NCI-H226 (cell line): Measurements from ENCODE around the gene FAM174C.

ENCODE experiments used
- DNase-seq: peaks from one replicate; pipeline ENCODE4 v3.0.0-alpha.2; 2015

Gene FAM174C

DNA sequence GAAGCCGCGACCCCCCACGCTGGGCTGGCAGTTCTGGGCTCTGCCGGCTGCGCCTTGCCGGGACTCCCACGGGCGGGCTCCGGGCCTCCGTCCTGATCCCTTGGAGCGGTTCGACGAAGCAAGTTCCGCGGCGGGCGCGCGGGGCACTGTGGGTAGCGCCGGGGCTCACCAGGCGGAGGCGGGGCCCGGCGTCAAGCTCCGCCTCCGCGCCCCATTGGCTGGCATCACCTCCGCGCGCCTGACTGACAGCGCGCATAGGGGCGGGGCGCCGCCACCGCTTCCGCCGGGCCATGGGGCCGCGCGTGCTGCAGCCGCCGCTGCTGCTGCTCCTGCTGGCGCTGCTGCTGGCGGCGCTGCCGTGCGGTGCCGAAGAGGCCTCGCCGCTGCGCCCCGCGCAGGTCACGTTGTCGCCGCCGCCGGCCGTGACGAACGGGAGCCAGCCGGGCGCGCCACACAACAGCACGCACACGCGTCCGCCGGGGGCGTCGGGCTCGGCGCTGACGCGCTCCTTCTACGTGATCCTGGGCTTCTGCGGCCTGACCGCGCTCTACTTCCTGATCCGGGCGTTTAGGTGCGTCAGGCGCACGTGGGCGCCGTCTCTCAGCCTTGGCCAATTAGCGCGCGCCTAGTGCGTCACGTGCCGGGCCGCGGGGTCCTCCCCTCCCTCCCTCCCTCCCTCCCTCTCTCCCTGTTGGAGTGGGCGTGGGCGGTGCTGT is at the start of gene FAM174C:
TSS of gene FAM174C (plus strand) at position 271 of the 716 bp plus-strand sequence. CDS start at position 291, 20 bp downstream.
- DNase-seq, result peak; percentile 96

DNA sequence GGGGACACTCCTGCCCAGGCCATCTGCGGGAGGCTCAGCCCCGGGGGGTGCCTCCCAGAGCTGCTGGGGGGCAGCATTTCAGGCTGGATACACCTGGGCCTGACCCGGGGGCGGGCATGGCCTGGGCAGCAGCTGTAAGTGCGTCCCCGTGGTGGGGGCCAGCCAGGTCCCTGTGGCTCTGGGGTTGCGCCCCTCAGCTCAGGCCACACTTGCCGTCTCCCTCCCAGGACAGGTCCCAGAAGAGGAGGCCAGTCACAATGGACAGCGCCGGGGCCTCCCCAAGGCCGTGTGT is 49.2 kb upstream of the FAM174C start:
- no peak for DNase-seq

DNA sequence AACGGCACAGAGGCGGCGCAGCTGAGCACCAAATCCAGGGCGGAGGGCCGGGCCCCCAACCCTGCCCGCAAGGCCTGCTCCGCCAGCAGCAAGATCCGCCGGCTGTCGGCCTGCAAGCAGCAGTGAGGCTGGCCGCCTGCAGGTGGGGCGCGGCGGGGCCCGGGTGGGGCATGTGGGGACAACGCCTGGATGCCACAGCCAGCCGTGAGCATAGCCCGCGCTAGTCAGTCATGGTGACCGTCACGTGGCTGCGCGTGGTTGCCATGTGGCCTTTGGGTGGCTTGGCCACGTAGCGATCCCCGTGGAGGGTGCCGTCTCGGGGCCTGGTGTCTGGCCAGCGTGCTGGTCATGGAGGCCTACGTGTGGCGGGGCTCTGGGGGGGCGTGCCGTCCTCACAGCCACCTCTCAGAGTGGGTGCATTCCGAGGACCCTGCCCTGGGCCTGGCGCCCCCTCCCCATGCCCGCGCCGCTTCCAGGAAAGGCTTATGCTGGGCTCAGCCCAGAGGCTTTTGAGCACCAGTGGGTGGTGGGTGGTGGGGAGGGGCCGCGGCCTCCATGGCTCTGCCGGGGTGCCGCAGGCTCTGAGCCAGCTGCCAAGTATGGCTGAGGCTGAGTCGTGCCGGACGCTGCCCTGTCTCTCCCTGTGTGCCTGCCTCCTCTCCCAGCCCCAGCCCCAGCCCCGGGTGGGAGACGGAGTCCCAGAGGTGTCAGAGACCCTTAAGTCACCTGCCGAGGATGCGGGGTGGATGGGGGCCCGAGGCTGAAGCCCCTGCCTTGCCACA is 48.6 kb upstream of the FAM174C start:
- no peak for DNase-seq

- DNase-seq, result no peak
Measured at GRCh38 chr19:1227304-1228054, 47.9 kb upstream of the FAM174C start.

GRCh38 chr19:1228161-1228957 is 47.0 kb upstream of the FAM174C start:
- DNase-seq, result no peak

DNA sequence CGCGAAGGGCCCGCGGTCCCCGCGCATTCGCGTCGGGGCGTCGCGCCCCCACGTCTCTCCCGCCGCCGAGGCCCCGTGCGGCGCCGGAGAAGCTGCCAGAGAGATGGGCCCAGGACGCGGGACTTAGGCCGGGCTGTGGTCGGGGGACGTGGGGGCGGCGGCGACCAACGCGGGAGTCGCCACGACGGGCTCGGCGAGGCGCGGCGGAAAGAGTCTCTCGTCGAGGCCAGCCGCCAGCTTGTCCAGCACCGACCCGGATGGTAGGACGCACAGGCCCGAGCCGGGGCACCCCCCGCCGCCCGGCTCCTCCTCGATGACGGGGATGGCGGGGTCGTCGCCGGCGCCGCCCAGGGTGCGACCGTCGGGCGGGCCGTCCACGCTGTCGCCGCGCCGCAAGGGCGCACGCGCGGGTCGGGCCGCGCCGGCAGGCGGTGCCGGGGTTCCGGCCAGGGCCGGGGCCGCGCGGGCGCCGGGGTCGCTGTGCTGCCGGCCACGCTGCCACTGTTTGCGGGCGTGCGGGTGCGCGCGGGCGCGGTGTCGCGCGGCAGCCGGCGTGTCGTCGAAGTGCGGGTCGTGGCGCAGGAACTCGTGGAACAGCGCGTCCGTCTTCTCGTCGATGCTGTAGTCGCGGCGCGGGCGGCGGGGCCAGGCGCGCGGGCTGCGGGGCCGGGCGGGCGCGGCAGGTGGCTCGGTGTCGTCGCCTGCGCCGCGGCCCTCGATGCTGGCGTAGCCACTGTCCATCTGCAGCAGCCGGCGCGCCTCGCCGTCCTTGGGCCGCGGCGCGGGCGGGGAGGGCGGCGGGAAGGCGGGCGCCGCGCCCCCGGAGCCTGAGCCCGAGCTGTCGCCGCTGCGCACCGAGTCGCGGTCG is 46.0 kb upstream of the FAM174C start:
- no peak for DNase-seq

DNA sequence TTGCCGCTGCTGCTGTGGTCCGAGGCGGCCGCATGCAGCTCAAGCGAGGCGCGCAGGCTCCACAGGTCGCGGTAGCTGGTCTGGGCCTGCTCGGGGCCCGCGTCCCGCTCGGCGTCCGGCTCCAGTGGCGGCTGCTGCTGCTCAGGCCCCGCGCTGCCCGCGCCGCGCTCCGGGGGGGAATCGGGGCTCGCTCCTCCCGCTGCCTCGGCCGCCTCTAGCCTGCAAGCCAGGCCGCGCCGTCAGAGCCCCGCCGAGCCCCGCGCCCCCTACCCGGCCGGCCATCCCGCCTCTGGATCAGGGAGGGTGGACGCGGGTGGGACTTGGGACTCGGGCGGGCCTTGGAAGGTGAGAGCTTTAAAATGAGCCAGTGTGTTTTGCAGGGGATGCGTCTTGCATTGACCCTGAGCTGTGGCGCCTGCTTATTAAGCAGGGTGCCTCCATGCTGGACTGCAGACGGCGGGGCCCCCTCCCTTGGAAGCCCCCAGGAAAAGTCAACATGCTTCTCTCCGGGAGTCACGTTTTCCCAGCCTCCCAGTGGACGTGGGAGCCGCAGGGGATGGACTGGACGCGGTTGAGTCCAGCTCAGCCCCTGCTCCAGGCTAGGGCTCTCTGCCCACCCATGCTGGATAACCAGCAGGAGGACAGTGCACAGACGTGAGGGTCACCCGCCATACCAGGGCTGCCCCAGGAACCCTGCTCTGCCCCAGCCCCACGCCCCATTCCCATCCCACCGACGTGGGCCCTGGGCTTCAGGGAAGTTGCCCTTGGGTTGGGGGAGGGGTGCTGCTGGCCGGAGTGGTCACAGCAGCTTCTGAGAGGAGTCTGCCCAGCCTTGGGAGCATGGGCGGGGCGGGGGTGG is 45.2 kb upstream of the FAM174C start:
- no peak for DNase-seq

- DNase-seq, result no peak
Measured at GRCh38 chr19:1230783-1231489, 44.4 kb upstream of the FAM174C start.

DNA sequence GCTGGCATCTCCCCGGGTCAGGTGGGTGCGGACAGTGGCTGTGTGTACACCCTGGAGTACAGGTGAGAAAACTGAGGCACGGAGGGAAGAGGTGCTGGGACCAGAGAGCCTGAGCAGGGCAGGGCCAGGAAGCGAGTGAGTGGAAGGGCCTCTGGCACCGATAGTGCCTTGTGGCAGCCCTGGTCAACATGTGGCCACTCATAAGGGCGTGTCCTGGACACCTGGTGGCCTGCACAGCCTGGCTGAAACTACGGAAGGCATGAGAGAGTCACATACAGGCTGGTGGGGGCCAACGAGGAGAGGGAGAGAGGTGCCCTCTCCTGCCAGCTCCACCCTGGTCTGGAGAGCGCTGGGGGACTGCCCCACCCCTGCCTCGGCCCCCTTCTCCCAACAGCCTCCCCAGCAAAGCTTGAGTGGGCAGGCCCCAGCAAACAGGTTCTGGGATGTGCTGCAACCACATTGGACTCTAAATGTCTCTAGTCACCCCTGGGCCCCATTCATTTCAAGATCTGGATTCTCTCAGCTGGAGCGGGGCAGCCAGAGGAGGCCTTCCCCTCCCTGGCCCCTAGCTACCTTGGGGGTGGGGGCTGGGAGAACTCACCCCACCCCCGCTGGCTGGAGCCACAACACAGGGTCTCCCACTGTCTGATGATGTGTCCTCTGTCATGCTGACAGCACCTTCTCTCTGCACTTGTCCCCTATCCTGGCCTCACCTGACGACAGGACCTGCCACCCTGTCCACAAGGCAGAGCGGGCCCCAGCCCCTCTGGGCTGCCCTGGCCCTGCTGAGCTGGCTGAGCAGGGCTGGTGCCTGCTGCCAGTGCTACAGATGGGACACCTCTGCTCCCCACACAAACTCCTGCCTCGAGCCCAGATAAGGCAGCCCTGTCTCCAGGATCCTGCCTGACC is 43.3 kb upstream of the FAM174C start:
- no peak for DNase-seq

DNA sequence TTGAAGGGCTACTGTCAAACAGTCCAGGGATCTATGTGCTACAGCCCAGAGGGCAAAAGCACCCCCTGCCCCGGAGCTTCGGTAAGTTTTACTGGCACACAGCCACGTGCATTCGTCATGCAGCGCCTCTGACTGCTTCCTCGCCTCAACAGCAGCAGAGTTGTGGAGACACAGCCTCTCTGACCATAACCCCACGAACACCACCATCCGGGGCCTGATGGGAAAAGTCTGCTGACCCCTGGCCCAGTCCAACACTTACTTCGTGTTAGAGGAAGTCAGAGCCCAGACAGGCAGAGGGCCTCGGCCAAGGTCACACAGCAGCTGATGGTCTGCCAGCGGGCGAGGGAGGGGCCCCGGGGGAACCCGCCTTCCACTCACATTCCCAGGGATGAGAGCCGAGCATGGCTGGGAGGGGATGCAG is 42.7 kb upstream of the FAM174C start:
- no peak for DNase-seq

DNA sequence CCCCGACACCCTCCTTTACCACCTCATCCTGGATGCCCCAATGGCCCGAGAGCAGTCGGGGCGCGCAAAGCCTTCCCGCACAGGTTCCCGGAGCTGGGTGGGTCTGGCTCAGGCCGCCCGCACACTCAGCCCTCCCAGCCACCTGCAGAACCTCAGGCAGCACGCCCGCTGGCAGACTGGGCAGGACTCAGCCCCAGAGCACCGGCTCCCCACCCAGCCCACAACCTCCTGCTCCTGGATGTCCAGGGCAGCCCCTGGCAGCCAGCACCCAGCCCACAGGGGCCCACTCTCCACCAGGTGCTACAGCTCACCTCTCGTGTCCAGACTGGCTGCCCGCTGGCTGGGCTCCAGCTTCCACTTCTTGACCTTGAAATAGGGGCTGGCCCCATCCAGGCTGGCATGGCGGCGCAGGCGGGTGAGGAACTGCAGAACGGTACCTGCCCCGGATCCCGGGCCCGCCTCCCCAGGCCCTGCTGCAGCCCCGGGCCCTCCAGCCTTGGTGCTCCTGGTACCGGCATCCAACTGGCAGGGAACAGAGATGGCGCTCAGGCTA is 42.1 kb upstream of the FAM174C start:
- no peak for DNase-seq

DNA sequence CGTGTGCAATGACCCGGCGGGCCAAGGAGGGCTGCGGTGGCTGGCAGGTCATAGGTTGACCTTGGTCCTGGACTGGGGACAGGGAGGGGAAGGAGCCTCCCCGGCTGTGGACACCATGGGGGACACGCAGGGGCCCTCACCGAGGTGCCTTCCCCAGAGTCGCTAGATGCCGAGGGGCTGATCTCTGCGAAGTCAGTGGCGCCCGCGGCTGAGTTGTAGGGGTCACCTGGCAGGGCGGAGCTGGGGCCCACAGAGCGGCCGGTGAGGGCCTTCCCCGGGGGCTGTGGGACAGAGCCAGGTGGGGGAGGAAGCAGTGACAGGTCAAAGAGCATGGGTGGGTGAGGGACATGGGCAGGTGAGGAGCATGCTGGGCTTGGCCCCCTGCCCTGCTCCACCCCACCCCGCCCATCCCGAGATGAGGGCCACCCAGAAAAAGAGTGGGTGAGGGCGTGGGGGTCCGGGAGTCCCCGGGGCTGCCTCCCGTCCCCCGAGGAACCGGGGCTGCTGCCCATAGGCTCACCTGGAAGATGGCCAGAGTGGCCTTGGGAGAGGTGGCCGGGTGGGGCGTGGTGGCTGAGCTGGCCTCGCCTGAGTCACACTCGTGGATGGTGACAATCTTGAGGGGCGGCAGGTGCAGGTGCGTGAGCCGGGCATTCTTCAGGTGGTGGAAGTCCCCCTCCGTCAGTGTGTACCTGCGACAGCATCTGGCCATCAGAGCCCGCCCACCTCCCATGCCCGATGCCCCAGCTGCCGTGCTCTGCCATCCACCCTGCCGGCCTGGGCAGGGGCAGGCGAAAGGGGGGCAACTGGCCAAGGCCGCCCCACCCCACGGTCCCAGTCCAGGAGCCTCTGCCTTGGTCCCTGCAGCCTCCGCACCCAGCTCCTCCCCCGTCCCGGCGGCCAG is 41.0 kb upstream of the FAM174C start:
- no peak for DNase-seq

DNA sequence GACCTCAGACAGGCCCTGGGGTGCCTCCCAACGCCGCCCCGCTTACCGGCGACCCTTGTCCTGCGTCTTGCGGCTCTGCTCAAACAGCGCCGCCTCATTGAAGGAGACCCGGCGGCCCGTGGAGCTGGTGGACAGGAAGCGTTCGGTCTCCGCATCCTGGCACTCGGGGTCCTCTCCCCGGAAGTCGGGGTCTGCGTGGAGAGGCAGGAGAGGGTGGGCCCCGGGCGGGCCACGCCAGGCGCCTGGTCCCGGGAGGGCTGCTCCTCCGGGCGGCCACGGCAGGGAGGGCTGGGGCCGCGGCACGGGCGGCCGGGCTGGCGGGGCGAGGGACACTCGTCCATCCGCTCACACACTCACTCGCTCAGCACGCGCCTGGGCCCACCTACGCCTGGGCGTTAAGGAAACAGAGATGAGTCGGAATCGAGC is 40.4 kb upstream of the FAM174C start:
- no peak for DNase-seq

- peak; percentile 34 for DNase-seq
Measured at GRCh38 chr19:1235625-1236538, 39.4 kb upstream of the FAM174C start.

- no peak for DNase-seq
Measured at GRCh38 chr19:1236576-1236975, 38.8 kb upstream of the FAM174C start.

DNA sequence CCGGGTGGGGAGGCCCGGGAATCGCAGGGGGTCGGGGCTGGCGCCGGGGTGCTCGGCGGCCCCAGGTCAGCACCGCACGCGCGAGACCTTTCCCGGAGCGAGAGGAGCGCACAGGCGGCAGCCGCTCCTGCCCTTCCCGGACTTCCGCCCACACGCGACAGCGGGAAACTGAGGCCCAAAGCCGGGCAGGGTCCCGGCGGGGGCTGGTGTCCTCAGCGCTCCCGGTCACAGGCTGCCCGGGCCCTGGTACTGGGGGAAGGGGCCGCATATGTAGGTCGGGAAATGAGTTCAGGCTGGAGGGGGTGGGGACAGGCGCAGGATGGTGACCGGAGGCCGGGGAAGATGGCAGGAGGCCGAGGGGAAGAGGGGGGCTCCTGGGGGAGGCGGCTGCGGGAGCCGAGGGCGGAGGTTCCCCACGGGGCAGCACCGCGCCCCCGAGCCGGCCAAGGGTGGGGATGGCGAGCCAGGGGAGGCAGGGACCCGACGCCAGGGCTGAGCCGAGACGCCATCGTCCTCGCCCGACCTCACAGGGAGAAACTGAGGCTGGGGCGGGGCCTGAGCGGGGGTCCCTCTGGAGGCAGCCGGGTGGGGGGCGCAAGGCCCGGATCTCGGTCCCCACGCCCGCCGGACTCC is 38.2 kb upstream of the FAM174C start:
- no peak for DNase-seq
